Testis (tissue), 5 donors: ENCODE measurements around the gene CLNK. TPM values are rescaled to one million over a fixed set of nuclear protein-coding genes. Genes with fewer than 3 reads are reported as not detected.

Source experiments
- DNase-seq: peaks from one replicate; pipeline ENCODE4 v3.0.0-alpha.2; 2019
- H3K27ac ChIP-seq, 2 donors: fragments of 200-600 bp; sonication (generic); one replicate each; pipeline ENCODE4 v1.5.1; 2019
- H3K27me3 ChIP-seq: fragments of 200-600 bp; sonication (generic); one replicate; pipeline ENCODE4 v1.5.1; 2019
- H3K36me3 ChIP-seq: fragments of 200-600 bp; sonication (generic); one replicate; pipeline ENCODE4 v1.5.1; 2017; ENCODE audit warnings: low read depth; ENCODE audit errors: missing control alignments
- H3K4me1 ChIP-seq: fragments of 200-600 bp; sonication (generic); one replicate; pipeline ENCODE4 v1.5.1; 2019
- H3K4me3 ChIP-seq, 2 donors: fragments of 200-600 bp; sonication (generic); one replicate each; pipeline ENCODE4 v1.5.1; 2017 to 2019
- H3K9me3 ChIP-seq: fragments of 200-600 bp; sonication (generic); one replicate; pipeline ENCODE4 v1.5.1; 2017
- POLR2A ChIP-seq: fragments of 450-650 bp; IDR thresholded peaks from one replicate; pipeline ENCODE4 v1.6.1; 2017; ENCODE audit warnings: antibody characterized with exemption, mild to moderate bottlenecking, moderate library complexity
- WGBS, 2 donors: methylation state at CpG; one replicate each; pipeline ENCODE4 v1.1.5; 2018; 5-methylcytosine and 5-hydroxymethylcytosine counted together
- intact Hi-C: fragments of 100-400 bp; cut with DNase I; formaldehyde crosslinking; loops from one replicate; pipeline ENCODE4 v1.15.1; 2023; ENCODE audit warnings: low total_unique reads
- long read RNA-seq, 2 donors: transcript quantifications; one replicate each; lab custom pipeline, GENCODE V29; 2026
- polyA plus RNA-seq: library from polyadenylated mRNA; stranded (reverse); fragments of 350-450 nt; fragmentation: Illumina TruSeq; extraction: RNeasy Lipid Tissue Mini Kit (QIAGEN cat#74804); gene quantifications from one replicate; pipeline ENCODE4 v1.2.3, GENCODE V29; 2014; ENCODE audit warnings: low read depth, low replicate concordance; ENCODE audit not compliant: insufficient read depth
- total RNA-seq, 2 donors: library from RNA; depleted of rRNA; stranded (reverse); fragments of >200 nt; gene quantifications; one replicate each; pipeline ENCODE4 v1.2.3, GENCODE V29; 2016
- TF ChIP-seq, protein P1 (sequence below), 3 experiments: fragments of 450-650 bp in 2 of 3; fragments of 200-600 bp in 1 of 3; sonication (generic) in 1 of 3; IDR thresholded peaks; one replicate each; pipeline ENCODE4 v1.5.1; 2016 to 2019; ENCODE audit warnings: antibody characterized with exemption in 3 of 3, mild to moderate bottlenecking in 2 of 3, moderate library complexity in 1 of 3

CLNK gene, protein sequence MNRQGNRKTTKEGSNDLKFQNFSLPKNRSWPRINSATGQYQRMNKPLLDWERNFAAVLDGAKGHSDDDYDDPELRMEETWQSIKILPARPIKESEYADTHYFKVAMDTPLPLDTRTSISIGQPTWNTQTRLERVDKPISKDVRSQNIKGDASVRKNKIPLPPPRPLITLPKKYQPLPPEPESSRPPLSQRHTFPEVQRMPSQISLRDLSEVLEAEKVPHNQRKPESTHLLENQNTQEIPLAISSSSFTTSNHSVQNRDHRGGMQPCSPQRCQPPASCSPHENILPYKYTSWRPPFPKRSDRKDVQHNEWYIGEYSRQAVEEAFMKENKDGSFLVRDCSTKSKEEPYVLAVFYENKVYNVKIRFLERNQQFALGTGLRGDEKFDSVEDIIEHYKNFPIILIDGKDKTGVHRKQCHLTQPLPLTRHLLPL
- total RNA-seq: under 1 TPM in 1 of 2 donors, not detected in 1; 0.12 TPM
- polyA plus RNA-seq: 0.94 TPM
- long read RNA-seq, donor 1: 0 reads
- long read RNA-seq, donor 2: 0 reads

DNA sequence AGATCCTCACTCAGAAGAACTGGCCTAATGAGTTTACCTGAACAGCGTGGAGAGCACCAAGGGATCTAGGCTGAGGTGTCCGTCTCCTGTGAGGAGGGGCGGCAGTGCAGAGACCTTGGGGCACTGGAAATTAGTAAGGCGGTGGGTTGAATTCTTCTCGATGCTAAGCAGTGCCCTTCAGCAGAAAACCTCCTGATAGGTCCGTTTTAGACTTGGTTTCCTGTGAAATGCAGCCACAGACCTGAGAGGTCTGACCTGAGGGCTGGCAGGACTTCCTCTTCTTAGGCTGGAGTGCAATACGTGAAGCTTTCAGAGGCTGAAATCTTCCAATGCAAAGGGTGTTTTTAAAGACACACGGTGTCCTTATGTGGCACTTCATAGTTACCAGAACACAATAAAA is at the start of gene CLNK:
Gene CLNK, minus strand, starts transcription at position 138 of the 400 bp plus-strand sequence. CDS start 16,899 bp downstream, outside the sequence.
- no peaks in the 10 kb centered on the region for H3K27me3 ChIP-seq
- TF ChIP-seq, protein P1, sequence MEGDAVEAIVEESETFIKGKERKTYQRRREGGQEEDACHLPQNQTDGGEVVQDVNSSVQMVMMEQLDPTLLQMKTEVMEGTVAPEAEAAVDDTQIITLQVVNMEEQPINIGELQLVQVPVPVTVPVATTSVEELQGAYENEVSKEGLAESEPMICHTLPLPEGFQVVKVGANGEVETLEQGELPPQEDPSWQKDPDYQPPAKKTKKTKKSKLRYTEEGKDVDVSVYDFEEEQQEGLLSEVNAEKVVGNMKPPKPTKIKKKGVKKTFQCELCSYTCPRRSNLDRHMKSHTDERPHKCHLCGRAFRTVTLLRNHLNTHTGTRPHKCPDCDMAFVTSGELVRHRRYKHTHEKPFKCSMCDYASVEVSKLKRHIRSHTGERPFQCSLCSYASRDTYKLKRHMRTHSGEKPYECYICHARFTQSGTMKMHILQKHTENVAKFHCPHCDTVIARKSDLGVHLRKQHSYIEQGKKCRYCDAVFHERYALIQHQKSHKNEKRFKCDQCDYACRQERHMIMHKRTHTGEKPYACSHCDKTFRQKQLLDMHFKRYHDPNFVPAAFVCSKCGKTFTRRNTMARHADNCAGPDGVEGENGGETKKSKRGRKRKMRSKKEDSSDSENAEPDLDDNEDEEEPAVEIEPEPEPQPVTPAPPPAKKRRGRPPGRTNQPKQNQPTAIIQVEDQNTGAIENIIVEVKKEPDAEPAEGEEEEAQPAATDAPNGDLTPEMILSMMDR (IDR thresholded peaks at IDR 0.05): no peak
- TF ChIP-seq POLR2A: no peak
- intact Hi-C loops: no loop called here
- WGBS, 2 donors: 76 to 77% methylated on average over 8 of the region's 8 CpGs
- H3K4me3 ChIP-seq: no peak within 1 kb of the TSS
- no peaks in the 10 kb centered on the region for H3K36me3 ChIP-seq
- no peak for DNase-seq
- H3K27ac ChIP-seq: no peak within 1 kb of the TSS
- no peaks in the 10 kb centered on the region for H3K4me1 ChIP-seq
- no peaks in the 10 kb centered on the region for H3K9me3 ChIP-seq

DNA sequence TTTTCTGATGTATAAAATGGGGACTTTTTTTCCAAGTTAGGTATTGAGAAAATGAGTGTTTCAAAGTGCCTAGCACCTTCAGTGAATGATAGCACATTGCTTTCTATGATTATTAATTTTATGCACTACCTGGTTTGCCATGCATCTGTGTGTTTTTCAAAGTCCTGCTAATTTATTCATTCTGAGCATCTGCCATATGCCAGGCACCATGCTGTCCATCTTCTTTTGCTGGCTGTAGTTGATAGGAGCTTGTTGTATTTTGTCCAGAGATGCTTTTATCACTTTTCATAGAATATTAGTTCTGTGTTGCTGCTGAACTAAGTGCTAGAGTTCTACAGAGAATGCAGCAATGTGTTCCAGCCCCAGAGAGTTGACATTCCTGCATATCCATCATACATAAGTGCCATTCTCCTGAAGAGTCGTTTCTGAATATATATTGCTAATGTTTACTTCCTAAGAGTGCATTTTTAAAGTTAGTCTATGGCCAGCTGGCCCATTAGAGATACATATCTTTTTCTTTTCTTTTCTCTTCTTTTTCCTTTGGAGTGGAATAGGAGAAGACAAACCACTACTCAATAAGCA is 49.0 kb upstream of the CLNK start:
- WGBS, 2 donors: 63 to 71% methylated on average over 1 of the region's 1 CpG
- Histone ChIP-seq H3K9me3 (no peaks in the 10 kb centered on the region), H3K36me3 (no peaks in the 10 kb centered on the region), H3K4me1 (no peaks in the 10 kb centered on the region), H3K27me3 (no peaks in the 10 kb centered on the region), H3K27ac (no peak overlapping the region), H3K4me3 (no peak overlapping the region)
- intact Hi-C loops: no loop called here
- no peak for DNase-seq
- TF ChIP-seq POLR2A: no peak
- TF ChIP-seq, protein P1 (IDR thresholded peaks at IDR 0.05): no peak

DNA sequence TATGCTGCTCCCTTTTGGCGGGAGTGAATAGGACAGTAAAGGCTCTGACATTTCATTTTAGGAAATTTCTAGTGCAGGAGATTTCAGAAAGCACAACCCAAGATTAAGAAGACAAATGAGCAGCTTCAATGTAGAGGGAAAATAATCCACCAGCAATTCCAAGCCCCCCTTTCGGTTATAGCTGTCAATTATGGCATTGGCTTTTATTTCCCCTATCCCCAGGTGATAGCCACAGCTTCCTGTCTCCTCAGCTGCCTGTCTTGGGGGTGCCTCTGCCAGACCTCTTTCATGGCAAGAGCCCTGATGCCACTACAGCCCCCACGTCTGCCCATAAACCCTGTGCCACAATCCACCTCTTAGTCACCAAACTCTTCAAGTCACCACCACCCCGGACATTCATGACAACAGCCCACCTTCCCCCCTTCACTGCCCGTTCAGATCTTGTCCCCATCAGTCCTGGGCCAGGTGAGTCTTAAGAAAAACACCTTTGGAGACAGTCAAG is 48.4 kb upstream of the CLNK start:
- Histone ChIP-seq H3K27me3 (no peaks in the 10 kb centered on the region), H3K9me3 (no peaks in the 10 kb centered on the region), H3K4me1 (no peaks in the 10 kb centered on the region), H3K36me3 (no peaks in the 10 kb centered on the region), H3K27ac (no peak overlapping the region), H3K4me3 (no peak overlapping the region)
- intact Hi-C loops: no loop called here
- WGBS, 2 donors: 82 to 89% methylated on average over 5 of the region's 5 CpGs
- DNase-seq: no peak
- no peak for TF ChIP-seq POLR2A
- TF ChIP-seq, protein P1 (IDR thresholded peaks at IDR 0.05): no peak

DNA sequence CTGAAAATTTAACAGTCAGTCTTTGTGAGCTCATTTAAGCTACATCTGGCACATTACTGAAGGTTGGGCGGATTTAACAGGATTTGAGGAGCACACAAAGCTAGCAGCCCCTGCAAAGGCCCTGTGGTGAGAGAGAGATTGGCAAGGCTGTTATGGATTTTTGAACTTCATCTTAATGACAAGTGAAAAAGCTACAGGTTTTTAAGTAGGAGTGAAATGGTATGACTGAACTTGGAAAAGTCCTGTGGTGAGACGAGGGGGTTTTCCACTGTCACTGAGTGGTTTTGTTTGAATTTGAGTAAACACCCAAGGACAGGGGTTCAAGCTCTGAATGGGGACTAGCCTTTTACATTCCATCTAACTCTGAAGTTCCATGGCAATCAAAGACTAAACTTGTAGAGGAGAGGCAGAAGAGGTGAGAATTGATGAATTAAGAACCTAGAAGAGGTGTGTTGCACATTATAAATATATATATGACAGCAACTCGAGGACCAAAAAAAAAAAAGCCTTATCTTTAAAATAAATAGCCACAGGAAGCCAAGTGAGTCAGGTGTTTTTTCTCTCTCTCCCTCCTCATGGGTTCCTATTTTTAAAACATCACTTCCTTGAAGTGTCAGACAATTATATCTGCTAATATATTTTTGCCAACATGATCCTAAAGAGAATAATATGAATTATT is 47.8 kb upstream of the CLNK start:
- no peaks in the 10 kb centered on the region for H3K9me3 ChIP-seq
- H3K36me3 ChIP-seq: no peaks in the 10 kb centered on the region
- no peaks in the 10 kb centered on the region for H3K4me1 ChIP-seq
- H3K27ac ChIP-seq: no peak overlapping the region
- no peak for DNase-seq
- H3K27me3 ChIP-seq: no peaks in the 10 kb centered on the region
- WGBS, 2 donors: 66 to 70% methylated on average over 3 of the region's 3 CpGs
- H3K4me3 ChIP-seq: no peak overlapping the region
- TF ChIP-seq, protein P1 (IDR thresholded peaks at IDR 0.05): no peak
- no peak for TF ChIP-seq POLR2A
- intact Hi-C loops: no loop called here
